Hematopoietic multipotent progenitor cell treated with erythropoietin and hydrocortisone succinate and interleukin-3 and kit ligand, for 6 days (in vitro differentiated cells): ENCODE results near the gene USP6NL.
A peak's percentile ranks its signal among the peaks of the same experiment; 100 is the strongest.

ENCODE experiments used
- DNase-seq: peaks from one replicate; pipeline ENCODE4 v3.0.0-alpha.2; 2015

USP6NL gene

DNA sequence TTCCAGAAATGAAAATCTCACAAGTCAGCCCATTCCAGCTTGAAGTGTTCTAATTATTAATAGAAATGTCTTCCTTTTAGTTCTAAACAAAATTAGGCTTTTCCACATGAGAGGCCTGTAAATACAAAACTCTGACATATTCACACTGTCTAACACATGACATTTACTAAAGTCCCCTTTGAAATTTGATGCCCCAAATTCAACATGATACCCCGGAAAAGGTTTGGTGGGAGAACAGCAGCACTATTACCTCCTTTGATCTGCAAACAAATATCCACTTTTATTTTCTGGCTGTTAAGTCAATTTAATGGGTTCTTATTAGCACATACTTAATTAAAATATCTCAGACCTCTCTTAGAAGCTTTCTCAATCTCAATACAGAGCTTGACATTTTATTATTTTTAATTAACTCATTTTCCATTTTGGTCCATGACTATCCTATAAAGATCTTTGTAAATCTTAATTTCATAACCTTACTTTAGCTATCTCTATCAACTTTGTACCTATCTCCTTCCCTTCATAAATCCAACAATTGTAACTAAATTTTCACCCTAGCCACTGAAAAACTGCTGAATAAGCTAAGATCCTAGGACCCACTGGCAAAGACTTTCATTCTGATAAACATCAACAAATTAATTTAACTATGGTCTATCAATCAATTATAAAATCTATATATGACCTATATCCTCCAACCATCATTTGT lies 63.2 kb downstream of the USP6NL start:
- no peak for DNase-seq

DNA sequence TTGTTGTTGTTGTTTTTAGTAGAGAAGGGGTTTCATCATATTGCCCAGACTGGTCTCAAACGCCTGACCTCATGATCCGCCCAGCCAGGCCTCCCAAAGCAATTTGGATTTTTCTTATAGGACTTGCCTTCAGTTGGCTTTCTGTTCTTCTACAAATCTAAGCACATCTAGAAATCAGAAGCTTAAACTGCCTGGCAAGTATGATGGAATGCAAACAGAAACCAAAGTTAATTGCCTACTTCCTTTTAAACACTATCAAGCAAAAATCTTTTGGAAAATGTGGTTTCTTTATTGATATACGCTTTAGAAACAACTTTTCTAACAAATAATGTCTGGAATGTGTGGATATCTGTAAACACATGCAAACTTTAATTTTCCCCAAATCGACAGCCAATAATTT lies 64.9 kb downstream of the USP6NL start:
- no peak for DNase-seq

DNA sequence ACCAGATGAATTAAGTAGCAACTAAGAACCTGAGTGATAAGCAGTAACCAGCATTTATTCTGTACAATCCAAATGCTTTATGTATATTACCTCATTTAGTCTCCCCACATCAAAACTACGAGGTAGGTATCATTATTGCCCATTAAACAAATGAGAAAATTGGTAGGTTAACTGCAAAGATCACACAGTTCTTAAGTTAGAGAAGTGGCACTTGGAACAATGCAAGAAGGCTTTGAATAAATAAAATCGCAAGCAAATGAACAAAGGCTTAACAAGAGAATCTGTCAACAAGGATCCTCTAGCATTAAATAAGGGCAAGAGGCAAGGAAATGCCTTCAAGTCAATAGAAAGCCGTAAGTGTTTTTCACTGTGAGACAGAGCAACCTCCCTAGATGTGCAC lies 70.2 kb downstream of the USP6NL start:
- no peak for DNase-seq

DNA sequence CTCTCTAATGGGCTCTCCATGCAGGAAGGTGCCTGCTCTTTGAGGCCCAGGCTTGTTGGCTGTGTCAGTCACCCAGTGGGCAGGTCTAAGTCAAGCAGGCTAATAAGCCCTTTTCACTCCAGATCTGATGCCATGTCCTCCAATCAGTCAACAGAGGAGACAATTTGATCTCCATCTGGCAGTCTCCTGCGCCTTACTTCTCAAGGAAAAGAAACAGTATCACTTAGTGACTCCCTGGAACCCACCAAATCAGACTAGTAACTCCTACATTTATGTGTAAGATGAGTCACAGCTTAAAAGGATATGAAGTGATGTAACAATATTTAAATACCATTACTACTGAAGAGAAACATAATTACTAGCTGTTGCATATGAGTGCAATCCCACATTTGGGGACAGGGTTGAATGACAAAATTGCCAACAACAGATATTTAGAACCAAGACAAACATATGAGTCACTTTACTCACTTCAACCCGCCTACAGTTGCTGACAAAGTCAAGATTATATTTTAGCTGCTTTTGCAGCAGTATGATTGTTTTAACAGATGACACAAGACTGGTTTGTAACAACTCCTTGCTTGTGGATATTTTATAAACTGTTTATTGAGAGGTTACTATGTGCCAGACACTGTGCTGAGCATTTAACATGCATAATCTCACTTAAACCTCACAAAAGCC lies 72.1 kb downstream of the USP6NL start:
- DNase-seq: peak; percentile 43

DNA sequence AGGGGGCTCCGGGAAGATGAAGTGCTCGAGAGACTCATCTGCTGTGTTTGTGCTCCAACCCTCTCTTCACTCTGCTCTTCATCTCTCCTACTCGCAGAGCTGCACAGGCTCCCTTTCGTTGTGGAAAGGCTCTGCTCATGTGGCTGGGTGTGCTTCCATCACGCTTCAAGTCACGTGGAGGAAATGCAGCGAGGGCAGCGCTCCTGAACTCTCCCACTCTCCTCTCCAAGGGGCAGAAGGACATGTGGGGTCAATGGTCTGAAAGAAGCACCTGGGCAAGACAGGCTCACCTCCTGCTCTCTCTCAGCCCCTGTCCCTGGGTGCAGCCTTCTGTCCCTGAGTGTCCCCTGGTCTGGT lies 72.6 kb downstream of the USP6NL start:
- DNase-seq: no peak

DNA sequence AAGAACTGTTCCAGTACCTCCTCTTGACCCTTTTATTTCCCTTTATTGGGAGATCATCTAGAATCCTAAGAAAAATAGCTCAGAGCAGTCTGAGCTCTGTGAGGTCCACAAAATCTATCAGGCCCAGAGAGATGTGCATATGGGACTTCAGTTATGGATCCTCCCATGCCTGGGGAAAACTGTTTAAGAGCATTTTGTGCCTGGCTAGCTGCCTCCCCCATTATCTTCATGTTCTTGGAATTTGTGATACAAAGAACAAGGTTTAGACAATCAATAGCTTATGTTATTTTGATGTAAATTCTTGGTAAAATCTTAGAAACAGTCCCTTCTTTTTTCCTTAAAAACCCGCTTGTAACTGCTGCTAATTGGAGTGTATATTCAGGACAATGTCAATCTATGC lies 75.2 kb downstream of the USP6NL start:
- DNase-seq: no peak

DNA sequence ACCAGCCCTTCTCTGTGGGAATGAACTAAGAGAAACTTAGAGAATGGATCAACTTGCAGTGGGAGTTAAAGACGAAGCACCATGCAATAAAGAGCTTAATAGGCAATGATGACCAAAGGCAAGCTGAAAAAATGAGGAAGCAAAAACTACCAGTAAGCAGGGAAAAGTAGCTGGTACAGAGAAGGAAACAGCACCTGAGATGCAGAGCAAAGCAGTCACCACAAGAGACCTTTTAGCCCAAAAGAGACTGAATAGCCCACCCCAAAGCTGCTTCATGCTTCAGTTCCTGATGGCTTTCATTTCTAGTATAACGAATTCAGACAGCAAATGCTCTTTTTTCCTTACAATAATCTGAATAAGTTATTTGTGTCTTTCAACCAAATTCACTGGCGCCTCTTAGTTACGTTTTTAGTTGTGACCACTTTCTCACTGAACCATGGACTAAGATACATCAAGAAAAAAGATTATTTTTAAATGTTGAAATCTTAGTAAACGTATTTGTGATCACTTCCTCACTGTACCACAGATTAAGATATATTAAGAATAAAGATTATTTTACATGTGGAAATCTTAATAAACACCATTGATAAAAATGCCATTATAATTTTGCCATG lies 76.0 kb downstream of the USP6NL start:
- DNase-seq: no peak

DNA sequence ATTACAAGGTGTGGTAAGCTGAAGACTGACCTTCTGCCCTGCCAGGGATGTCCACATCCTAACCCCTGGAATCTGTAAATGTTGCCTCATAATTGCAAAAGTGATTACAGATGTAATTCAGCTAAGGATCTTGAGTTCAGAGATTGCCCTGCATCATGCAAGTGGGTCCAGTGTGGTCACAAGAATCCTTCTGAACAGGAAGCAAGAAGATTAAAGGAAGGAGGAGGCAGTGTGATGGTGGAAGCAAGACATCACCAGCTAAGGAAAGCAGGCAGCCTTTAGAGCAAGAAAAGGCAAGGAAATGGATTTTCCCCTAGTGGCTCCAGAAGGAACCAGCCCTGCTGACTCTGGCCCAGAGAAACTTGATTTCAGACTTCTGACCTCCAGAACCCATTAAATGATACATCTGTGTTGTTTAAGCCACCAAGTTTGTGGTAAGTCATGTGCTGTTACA lies 78.1 kb downstream of the USP6NL start:
- DNase-seq: peak; percentile 47

DNA sequence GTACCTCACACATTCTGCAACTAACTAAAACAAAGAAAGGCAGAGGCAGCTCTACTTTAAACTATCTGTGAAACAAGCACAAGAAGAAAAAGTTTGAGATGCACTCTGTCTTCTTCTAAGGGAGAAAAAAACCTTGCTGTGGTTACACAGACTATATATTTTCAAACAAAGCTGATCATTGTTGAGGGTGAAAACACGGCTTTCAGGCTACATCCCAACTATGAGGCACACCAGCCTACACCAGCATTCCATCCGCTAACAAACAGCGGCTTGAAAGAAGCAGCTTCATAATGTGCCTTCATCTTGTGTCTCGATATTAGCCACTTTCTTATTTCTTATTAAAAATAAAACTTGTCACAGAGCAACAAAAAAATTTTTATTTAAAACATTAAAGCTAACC lies 79.1 kb downstream of the USP6NL start:
- no peak for DNase-seq

DNA sequence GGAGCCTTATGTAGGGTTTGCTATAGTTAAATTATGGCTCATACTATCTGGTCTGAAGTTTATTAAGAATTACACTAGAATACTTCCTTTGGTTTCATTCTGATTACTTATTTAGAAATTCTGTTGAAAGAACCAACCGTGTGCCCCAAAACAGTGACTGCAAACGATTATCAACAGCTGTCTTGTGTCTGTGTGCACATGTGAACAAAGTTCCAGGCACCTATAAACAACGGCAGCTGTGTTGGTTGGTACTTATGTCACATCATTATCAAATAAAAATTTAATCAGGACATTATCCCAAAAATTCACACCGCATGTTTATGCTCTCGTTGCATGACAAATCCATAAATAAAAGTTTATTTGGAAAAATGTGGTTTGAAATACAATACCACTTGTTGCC lies 80.6 kb downstream of the USP6NL start:
- DNase-seq: no peak

DNA sequence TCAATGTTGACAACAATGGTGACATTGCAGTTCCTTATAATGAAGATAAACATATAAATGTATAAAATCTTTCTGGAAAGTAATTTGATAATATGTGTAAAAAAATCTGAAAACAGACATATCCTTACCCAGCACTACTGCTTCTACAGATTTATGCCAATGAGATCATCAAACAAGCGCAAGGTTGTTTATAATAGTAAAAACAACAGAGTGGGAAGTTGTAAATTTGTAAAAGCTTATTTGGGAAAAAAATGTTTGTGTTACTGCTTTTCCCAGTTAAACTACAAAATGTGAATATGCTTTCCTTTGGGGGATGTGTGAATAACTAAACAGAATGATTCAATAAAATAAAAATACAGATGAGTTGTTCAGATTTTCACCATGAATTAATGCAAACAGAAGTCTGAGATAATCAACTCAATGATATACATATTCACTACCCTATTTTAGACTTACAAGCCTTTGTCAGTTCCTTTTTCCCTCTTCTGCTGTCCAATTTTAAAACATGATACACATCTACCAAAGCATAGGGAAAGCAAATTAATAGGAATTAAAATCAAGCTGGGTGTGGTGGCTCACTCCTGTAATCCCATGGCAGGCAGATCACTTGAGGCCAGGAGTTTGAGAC lies 82.1 kb downstream of the USP6NL start:
- DNase-seq: no peak

DNA sequence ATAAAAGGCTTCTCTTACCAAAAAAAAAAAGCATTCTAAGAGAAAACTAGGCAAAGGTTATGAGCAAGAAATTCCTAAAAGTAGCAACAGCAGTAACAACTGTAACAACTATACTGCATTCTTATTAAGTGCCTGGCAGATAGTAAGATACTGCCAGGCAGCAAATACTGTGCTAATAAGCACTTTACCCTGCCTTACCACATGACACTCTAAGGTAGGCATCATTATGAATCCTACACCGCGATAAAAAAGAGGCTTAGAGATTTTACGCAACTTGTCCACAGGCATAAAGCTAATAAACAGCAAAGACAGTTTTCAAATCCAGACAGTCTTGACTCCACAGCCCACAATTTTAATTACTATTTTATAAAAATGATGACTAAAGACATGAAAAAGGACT lies 83.2 kb downstream of the USP6NL start:
- no peak for DNase-seq

DNA sequence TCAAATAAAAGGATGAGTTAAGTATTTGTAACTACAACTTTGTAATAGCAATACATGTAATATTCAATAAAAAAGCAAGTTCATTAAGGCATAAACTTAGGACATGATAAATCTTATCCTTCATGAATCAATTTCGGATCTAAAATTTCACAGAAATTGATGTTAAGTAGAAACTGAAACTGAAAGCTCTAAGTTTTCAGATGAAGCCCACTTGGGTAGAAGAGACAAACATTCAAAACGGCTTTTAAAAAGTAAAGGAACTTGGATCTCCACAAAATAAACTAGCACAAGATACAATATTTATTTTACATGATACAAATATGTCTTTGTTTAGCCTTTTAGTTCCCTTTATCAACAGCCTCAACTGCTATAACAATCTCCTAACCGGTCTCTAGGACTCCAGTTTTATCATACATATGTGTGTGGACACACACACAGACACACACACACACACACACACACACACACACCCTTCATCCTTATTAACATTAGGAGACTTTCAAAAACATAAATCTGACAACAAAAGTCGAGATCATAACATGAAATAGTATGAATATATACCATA lies 83.7 kb downstream of the USP6NL start:
- no peak for DNase-seq

DNA sequence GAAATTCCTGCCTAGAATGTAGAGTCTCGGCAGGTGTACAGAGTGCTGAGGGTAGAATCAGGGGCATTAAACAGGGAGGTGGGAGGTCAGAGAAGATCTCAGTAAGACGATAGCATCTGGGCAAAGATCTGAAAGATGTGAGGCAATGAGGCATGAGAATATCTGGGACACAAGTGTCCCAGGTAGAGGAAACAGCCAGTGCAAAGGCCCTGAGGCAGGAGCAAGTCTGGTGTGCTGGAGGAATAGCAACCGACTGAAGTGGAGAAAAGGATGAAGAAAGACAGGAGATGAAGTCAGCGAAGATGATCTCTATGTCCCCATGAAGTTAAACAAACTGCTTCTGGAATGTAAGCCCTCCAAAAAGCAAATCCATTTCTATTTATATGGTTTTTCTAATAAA lies 84.4 kb downstream of the USP6NL start:
- no peak for DNase-seq

DNA sequence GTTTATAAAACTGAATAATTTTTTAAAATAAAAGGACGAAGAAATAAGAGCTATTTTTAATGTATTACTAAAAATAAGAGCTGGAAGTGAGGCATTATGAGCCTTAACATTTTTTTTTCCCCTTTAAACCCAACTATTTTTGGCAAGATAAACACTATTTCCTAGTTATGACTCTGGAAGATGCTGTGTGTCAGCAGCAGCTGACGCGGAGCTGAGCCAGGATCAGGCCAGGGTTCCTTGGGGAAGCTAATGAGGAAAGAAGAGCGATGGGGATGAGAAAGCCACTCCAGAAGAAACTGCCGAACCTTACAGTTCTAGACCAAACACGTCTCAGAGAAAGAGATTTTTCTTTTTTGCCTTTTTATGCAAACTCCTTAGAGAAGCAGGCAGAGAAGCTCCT lies 85.9 kb downstream of the USP6NL start:
- no peak for DNase-seq

DNA sequence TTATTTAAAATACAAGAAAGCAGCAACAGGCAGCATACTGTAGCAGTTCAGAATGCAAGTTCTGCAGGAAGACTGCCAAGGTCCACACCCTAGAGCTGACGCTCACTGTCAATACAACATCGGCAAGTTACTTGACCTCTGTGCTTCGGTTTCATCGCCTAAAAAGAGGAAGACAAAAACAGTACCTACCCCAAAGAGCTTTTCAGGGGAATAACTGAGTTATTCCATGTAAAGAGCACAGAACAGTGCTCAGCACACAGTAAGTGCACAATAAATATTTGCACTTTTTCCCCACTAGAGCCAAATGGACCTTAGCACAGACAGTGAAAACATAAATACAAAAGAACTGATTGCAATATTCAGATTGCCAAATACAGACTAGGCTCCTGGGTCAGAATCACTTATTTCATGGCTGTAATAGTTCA lies 88.6 kb downstream of the USP6NL start:
- DNase-seq: no peak

DNA sequence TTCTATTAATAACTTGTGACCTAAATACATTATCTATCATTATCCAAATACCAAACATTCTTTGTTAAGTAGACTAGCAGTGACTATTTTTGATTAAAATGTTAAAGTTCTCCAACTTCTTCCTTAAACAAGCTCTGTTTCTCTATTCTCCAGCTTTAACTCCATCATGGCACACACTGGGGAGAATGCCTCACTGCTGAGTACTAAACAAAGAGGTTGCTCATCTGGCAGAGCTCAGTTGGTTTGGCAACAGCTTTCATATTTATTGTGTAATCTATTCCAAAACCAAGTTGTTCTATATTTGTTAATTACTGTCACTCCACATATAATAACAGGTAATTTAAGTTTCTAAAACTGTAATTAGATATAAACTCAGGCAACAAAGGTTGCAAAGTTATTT lies 89.6 kb downstream of the USP6NL start:
- DNase-seq: no peak

DNA sequence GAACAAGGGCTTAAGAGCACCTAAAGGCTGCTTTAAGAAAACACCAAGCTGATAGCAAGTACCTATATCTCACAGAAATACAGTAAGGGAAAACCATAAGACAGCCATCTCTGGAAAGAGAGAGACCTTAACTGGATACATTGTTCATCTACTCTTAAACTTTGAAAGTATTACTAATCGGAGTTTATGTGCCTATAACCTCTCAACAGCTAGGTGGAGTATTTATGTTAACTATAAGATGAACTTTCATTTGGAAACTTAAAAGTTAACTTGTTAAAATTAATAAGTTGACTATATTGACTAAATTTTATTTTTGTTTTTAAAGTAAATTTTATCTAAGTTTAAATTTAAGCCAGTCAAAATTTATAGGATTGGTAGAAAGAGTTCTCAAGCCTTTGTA lies 90.6 kb downstream of the USP6NL start:
- DNase-seq: peak; percentile 26

DNA sequence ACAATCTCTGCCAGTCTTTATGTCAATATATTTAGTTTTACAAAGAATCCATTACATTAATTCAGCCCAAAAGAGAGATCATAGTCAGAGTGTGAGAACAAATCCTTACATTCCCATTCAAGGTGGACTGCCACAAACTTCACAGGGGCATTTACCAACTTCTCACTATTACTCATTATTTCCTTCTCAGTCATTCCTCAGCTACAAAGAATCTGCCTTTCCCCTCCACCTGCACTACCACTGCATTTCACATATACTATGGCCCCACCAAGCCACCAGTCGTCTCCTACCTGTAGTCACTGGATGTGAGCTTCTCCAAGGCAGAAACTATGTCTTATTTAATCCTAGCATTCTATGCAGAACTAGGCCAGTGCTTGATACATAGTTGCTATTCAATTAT lies 94.3 kb downstream of the USP6NL start:
- DNase-seq: no peak

DNA sequence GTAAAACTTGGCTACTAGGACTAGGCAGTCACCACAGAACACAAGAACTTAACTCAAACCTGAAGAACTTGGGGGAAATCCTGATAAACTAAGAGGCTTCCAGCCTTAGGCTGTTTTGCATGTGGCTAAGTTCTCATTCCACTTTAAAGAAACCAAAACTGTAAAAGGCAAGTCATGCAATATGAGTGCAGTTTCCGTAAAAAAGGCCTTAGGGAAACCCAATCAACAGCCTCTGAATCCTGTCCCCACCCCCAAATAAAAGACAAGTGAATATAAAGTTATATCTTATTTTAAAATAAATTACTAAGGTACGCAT lies 95.1 kb downstream of the USP6NL start:
- DNase-seq: no peak

DNA sequence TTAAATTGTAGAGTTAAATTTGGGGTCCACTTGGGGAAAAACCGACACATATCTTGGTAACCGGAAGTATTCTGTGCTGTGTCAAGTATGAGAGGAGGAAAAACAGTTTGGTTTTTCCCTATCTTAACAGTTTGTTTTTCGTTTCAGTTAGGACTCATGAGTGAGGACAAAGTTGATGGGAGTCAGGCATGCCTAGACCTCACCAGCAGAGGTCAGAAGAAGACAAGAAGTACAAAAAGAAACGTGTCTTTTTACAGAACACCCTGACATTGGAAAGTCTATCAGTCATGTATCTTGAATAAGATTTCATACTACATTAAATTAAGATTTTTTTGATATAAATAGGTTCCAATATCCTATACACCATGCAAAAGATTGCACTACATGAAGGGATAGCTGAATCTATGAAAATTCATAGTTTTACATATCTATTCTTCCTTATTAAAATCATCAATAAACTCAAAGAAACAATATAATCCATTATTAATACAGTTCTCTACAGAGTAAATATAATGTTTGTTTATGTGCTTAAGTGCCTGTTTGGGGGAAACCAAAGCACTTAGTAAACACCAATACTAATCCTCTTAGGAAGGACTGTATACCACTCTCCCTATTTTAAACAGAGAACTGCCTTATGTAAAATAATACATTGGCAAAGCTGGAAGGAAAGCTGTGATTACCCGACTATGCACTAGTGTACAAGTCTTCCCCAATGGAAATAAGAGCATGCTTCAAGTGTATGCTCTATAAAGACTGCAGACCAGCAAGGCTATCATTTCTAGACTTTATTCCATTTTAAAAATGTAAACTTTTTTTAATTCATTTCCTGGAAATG lies 95.6 kb downstream of the USP6NL start:
- peak; percentile 89 for DNase-seq

DNA sequence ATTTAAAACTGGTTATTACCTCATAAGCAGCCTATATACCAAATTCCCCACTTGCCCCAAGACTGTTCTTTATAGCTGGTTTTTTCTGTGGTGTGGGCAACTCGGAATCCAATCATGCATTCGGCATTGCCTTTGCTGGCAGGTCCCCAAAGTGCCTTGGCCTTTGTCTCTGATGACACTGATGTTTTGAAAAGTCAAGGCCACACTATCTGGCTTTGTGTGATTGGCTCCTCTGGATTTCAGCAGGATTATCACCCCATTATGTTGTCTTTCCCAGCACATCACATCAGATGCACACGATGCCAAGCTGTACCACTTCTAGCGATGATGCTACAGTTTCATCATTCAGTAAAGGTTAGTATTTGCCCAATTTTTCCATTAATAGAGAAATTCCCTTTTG lies 97.7 kb downstream of the USP6NL start:
- DNase-seq: no peak

DNA sequence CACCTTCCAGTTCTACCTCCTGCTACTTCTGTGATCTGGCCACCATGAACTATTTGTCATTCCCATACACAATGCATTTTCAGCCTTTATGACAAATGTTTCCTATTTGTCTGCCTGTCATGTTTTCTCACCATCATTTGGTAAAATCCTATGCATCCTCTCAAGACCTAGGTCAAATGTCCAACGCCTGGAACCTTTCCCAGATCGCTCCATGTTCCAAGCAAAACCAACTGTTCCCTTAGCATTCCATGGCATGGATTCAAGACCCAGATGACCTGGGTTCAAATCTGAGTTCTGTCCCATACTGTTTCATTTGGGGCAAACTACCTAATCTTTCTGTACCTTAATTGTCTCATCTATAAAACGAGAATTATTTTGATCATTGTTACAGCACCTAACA lies 98.9 kb downstream of the USP6NL start:
- no peak for DNase-seq
